Activated naive CD4-positive, alpha-beta T cell treated with anti-CD3 and anti-CD28 coated beads, Interleukin-2, amount 10 ng/mL, durations not matched to agents 7 days and 5 days (primary cell): ENCODE data around the gene STAG2.
"Not testable (repeated sequence)": the region's sequence is repeated elsewhere in the genome, so short reads cannot be mapped to it uniquely, and the experiment has no call there.

Experiments used
- CTCF ChIA-PET: fragments of 350-600 bp; sonication (Branson Sonifier 250); formaldehyde crosslinking; loops from one replicate; lab custom pipeline; 2021; ENCODE audit warnings: antibody characterized with exemption; lab: Charles Lee
- DNase-seq: peaks from one replicate; pipeline ENCODE4 v3.0.0-alpha.2; 2020
- H3K27ac Mint-ChIP-seq: one replicate; pipeline ENCODE4 v1.8.0; 2021; ENCODE audit warnings: mild to moderate bottlenecking, moderate library complexity, mixed read lengths
- H3K27me3 Mint-ChIP-seq: one replicate; pipeline ENCODE4 v1.8.0; 2021; ENCODE audit warnings: mild to moderate bottlenecking, mixed read lengths
- H3K36me3 Mint-ChIP-seq: one replicate; pipeline ENCODE4 v1.8.0; 2021; ENCODE audit warnings: mixed read lengths
- H3K4me1 Mint-ChIP-seq: one replicate; pipeline ENCODE4 v1.8.0; 2021; ENCODE audit warnings: mixed read lengths
- H3K4me3 Mint-ChIP-seq: one replicate; pipeline ENCODE4 v1.8.0; 2021; ENCODE audit warnings: mild to moderate bottlenecking, moderate library complexity, mixed read lengths
- H3K9me3 Mint-ChIP-seq: one replicate; pipeline ENCODE4 v1.8.0; 2021; ENCODE audit warnings: mixed read lengths

The STAG2 gene

GRCh38 chrX:124033821-124034220 is 72.3 kb downstream of the STAG2 start:
- CTCF ChIA-PET: no interaction called here
- Mint-ChIP-seq H3K27ac (no peak overlapping the region), H3K4me1 (no peaks in the 10 kb centered on the region), H3K4me3 (no peak overlapping the region), H3K27me3 (no peaks in the 10 kb centered on the region), H3K36me3 (peaks cover 10% of the 10 kb centered on the region), H3K9me3 (no peaks in the 10 kb centered on the region)
- no peak for DNase-seq

GRCh38 chrX:124035657-124036056 is 74.2 kb downstream of the STAG2 start:
- CTCF ChIA-PET: no interaction called here
- no peak overlapping the region for H3K27ac Mint-ChIP-seq
- no peaks in the 10 kb centered on the region for H3K9me3 Mint-ChIP-seq

DNA sequence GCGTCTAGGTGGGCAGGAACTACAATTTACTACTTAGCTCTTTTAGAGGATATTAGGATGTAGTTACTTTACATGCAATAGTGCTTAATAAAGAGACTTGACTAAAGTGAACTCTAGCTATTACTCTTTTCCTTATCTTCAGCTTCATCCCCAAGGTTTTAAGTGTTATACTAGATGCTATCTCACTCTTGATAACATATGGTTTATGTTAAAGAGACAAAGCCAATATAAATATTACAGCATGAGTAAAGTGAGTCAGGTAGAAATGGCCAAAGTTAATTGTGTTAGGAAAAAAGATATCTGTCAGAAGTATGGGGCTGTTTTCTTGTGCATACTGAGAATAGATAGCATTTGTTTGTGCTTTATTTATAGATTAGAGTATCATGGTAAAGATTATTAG is 80.5 kb downstream of the STAG2 start:
- peaks cover 33% of the 10 kb centered on the region for H3K36me3 Mint-ChIP-seq
- H3K27ac Mint-ChIP-seq: no peak overlapping the region
- no peak overlapping the region for H3K4me3 Mint-ChIP-seq
- no peaks in the 10 kb centered on the region for H3K27me3 Mint-ChIP-seq
- H3K4me1 Mint-ChIP-seq: peaks cover 10% of the 10 kb centered on the region
- CTCF ChIA-PET: no interaction called here
- no peaks in the 10 kb centered on the region for H3K9me3 Mint-ChIP-seq
- DNase-seq: no peak

More at GRCh38 chrX:124035657-124036056, 74.2 kb downstream of the STAG2 start:
- no peak for DNase-seq
- Mint-ChIP-seq H3K4me1 (peaks cover 6% of the 10 kb centered on the region), H3K36me3 (peaks cover 15% of the 10 kb centered on the region), H3K4me3 (no peak overlapping the region), H3K27me3 (no peaks in the 10 kb centered on the region)

DNA sequence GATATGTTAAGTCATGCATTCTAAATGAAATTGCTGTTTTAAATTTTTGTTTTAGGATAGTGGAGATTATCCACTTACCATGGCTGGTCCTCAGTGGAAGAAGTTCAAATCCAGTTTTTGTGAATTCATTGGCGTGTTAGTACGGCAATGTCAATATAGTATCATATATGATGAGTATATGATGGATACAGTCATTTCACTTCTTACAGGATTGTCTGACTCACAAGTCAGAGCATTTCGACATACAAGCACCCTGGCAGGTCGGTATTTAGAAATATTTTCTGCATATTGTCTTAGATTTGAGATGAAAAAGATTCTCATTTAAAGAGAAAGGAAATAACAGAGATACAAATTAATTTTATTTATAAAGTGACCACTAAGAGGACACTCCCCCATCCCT is 83.6 kb downstream of the STAG2 start:
- CTCF ChIA-PET: no interaction called here

GRCh38 chrX:124084417-124084816 is 122.9 kb downstream of the STAG2 start:
- H3K4me3 Mint-ChIP-seq, DNase-seq, H3K9me3 Mint-ChIP-seq, CTCF ChIA-PET, H3K27me3 Mint-ChIP-seq: not testable (repeated sequence)
- peak overlapping the region; percentile 89 for H3K27ac Mint-ChIP-seq
- peaks cover 32% of the 10 kb centered on the region for H3K36me3 Mint-ChIP-seq
- H3K4me1 Mint-ChIP-seq: peaks cover 39% of the 10 kb centered on the region

More for the DNA sequence above, 83.6 kb downstream of the STAG2 start:
- peaks cover 9% of the 10 kb centered on the region for H3K4me1 Mint-ChIP-seq
- no peak overlapping the region for H3K27ac Mint-ChIP-seq
- no peaks in the 10 kb centered on the region for H3K9me3 Mint-ChIP-seq
- H3K36me3 Mint-ChIP-seq: peaks cover 31% of the 10 kb centered on the region
- no peak for DNase-seq
- no peak overlapping the region for H3K4me3 Mint-ChIP-seq
- H3K27me3 Mint-ChIP-seq: no peaks in the 10 kb centered on the region

GRCh38 chrX:124085063-124085462 is 123.6 kb downstream of the STAG2 start:
- H3K4me3 Mint-ChIP-seq: no peak overlapping the region

GRCh38 chrX:124086411-124086810 is 124.9 kb downstream of the STAG2 start:
- Mint-ChIP-seq H3K27ac (peak overlapping the region; percentile 89), H3K4me1 (peaks cover 42% of the 10 kb centered on the region), H3K4me3 (no peak overlapping the region), H3K36me3 (peaks cover 37% of the 10 kb centered on the region), H3K9me3 (no peaks in the 10 kb centered on the region), H3K27me3 (no peaks in the 10 kb centered on the region)
- peak; percentile 54 for DNase-seq
- CTCF ChIA-PET: no interaction called here

More at GRCh38 chrX:124085063-124085462, 123.6 kb downstream of the STAG2 start:
- Mint-ChIP-seq H3K27ac (peak overlapping the region; percentile 89), H3K36me3 (peaks cover 33% of the 10 kb centered on the region), H3K4me1 (peaks cover 42% of the 10 kb centered on the region), H3K9me3 (no peaks in the 10 kb centered on the region), H3K27me3 (no peaks in the 10 kb centered on the region)
- CTCF ChIA-PET: no interaction called here
- DNase-seq: no peak

- H3K36me3 Mint-ChIP-seq: peaks cover 41% of the 10 kb centered on the region
- no peaks in the 10 kb centered on the region for H3K9me3 Mint-ChIP-seq
- no peak overlapping the region for H3K4me3 Mint-ChIP-seq
- CTCF ChIA-PET: interaction anchor here (0.5 kb wide), 1 partner anchor 131 kb away, joined by 3 read pairs; no protein-coding TSS in a partner anchor
- H3K27me3 Mint-ChIP-seq: no peaks in the 10 kb centered on the region
- peak overlapping the region; percentile 89 for H3K27ac Mint-ChIP-seq
- peaks cover 38% of the 10 kb centered on the region for H3K4me1 Mint-ChIP-seq
- DNase-seq: no peak
Measured at GRCh38 chrX:124087000-124087746, 125.7 kb downstream of the STAG2 start.

GRCh38 chrX:124093222-124093621 is 131.7 kb downstream of the STAG2 start:
- H3K27me3 Mint-ChIP-seq: no peaks in the 10 kb centered on the region
- CTCF ChIA-PET: no interaction called here
- peaks cover 57% of the 10 kb centered on the region for H3K36me3 Mint-ChIP-seq
- DNase-seq: no peak
- H3K27ac Mint-ChIP-seq: no peak overlapping the region
- H3K9me3 Mint-ChIP-seq: no peaks in the 10 kb centered on the region
- peaks cover 6% of the 10 kb centered on the region for H3K4me1 Mint-ChIP-seq
- H3K4me3 Mint-ChIP-seq: no peak overlapping the region

GRCh38 chrX:124097116-124097515 is 135.6 kb downstream of the STAG2 start:
- Mint-ChIP-seq H3K4me1 (peaks cover 2% of the 10 kb centered on the region), H3K27ac (no peak overlapping the region), H3K9me3 (no peaks in the 10 kb centered on the region), H3K27me3 (no peaks in the 10 kb centered on the region), H3K4me3 (no peak overlapping the region), H3K36me3 (peaks cover 39% of the 10 kb centered on the region)
- CTCF ChIA-PET: no interaction called here
- no peak for DNase-seq

DNA sequence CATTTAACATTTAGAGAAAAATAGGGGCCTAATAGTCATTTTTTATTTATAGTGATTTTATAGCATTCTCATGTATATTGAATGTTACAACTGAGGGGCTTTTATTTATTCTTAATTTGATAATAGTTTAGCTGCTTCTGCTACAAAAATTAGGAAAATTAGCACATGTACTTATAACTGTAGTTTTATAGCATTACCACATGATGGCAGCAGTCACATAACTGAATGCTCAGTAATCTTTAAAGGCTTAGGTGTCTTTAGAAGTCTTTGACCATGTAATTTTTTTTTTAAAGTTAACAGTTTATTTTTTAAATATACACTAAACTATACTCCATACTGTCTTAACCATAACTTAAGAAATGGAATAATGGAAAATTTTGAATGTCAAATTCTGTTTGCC is 136.6 kb downstream of the STAG2 start:
- no peaks in the 10 kb centered on the region for H3K27me3 Mint-ChIP-seq
- no peaks in the 10 kb centered on the region for H3K9me3 Mint-ChIP-seq
- CTCF ChIA-PET: no interaction called here
- H3K36me3 Mint-ChIP-seq: peaks cover 34% of the 10 kb centered on the region
- no peak overlapping the region for H3K4me3 Mint-ChIP-seq
- no peak overlapping the region for H3K27ac Mint-ChIP-seq
- H3K4me1 Mint-ChIP-seq: peaks cover 2% of the 10 kb centered on the region
- DNase-seq: no peak

DNA sequence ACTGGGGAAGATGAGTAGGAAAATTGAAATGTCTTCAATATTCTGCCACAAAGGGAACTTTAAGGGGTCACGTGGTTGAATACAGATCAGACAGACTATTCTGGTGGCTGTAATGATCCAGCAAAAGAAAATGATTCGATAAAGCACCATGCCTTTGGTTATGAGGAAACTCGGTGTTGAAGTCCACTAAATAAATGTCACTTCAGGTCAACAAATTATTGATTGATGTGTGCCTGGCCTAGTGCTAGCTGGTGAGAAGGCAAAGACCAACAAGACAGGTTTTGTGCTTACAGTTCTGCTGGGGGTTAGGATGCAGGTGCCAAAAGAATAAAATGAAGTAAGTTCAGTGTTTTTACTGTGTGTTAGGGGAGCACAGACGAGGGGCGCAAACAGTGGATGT is 142.5 kb downstream of the STAG2 start:
- Mint-ChIP-seq H3K4me3 (no peak overlapping the region), H3K4me1 (no peaks in the 10 kb centered on the region), H3K27me3 (no peaks in the 10 kb centered on the region), H3K9me3 (peaks cover under 1% of the 10 kb centered on the region), H3K27ac (no peak overlapping the region), H3K36me3 (peaks cover 22% of the 10 kb centered on the region)
- DNase-seq: no peak
- CTCF ChIA-PET: no interaction called here

GRCh38 chrX:124104512-124104911 is 143.0 kb downstream of the STAG2 start:
- H3K4me1 Mint-ChIP-seq, CTCF ChIA-PET, H3K27ac Mint-ChIP-seq, H3K4me3 Mint-ChIP-seq, H3K27me3 Mint-ChIP-seq, H3K9me3 Mint-ChIP-seq, DNase-seq: not testable (repeated sequence)
- H3K36me3 Mint-ChIP-seq: peaks cover 25% of the 10 kb centered on the region

DNA sequence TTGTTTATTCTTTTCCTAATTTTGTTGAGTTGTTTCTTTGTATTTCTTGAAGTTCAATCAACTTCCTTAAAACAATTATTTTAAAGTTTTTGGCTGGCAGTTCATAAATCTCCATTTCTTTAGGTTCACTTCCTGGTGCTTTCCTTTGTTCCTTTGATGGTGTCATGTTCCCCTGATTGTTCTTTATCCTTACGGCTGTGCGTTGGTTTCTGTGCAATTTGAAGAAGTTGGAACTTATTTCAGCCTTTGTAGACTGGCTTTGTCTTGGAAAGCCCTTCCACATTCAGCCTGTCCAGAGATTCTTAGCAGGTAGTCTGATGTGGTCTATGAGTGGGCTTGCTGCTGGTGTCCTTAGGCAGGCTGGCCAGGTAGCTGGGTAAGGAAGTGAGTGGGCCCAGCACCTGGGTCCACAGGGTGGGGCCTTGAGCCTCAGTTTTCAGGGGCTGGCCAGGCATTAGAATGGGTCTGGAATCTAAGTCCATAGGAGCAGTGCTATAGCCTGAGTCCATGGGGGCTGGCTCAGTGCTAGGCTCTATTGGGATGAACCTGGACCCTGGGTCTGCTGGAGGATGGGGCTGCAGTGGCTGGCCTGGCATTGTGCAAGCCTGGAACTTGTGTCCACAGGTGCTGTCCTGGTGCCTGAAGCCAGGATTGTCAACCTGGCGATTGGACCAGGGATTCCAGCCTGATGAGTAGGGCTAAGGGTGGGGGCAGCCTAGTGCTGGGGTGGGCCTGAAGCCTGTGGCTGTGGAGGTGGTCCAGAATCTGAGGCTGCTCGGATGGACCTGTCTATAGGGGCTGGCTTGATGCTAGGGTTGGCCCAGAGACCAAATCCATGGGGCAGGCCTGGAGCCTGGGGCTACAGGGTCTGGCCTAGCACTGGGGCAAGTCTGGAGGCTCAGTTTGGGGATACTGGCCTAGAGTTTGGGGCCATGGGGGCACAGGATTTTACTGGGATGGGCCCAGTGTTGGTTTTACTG is 152.4 kb downstream of the STAG2 start:
- DNase-seq: no peak
- Mint-ChIP-seq H3K36me3 (peaks cover 9% of the 10 kb centered on the region), H3K27me3 (no peaks in the 10 kb centered on the region), H3K27ac (no peak overlapping the region), H3K4me3 (no peak overlapping the region), H3K9me3 (peaks cover 2% of the 10 kb centered on the region), H3K4me1 (no peaks in the 10 kb centered on the region)
- CTCF ChIA-PET: interaction anchor here (0.6 kb wide), 1 partner anchor 362 kb away, joined by 4 read pairs; no protein-coding TSS in a partner anchor
